Measurements from ENCODE around the gene ARHGAP15. TPM values are rescaled to one million over a fixed set of nuclear protein-coding genes. Genes with fewer than 3 reads are reported as not detected.

ARHGAP15 gene
- total and polyA plus RNA-seq, 8 donors: 0.69 to 5.2 (median 1.5) TPM

DNA sequence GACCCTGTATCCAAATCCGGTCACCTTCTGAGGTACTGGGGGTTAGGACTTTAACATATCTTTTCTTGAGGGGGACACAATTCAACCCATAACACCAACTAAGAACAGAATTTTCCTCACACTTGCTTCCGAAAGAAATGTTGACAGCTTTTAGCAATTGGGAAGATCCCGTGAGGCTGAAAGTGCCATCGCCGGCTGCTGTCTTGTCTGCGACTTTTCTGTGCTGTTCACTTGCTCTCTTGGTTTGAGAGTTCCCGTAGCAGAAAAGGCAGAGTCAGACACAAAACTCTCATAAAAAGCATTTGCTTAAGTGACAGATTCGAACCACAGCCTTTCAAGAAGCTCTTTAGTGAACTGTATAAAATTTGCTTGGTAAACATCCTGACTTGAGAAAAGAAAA lies 253.4 kb downstream of the ARHGAP15 start:
- no peak overlapping the region for H3K27ac ChIP-seq
- 79 to 88% methylated on average over 8 of the region's 8 CpGs for WGBS, 2 donors
- DNase-seq (no peak), FAIRE-seq (no peak), ATAC-seq (no peak)
- H3K36me3 ChIP-seq: no peaks in the 10 kb centered on the region
- H3K9me3 ChIP-seq: no peaks in the 10 kb centered on the region
- H3K4me3 ChIP-seq: no peak overlapping the region
- no peaks in the 10 kb centered on the region for H3K4me1 ChIP-seq
- no peaks in the 10 kb centered on the region for H3K27me3 ChIP-seq
- intact Hi-C loops (cut with DNase I): no loop called here
- TF ChIP-seq CTCF (IDR thresholded peaks at IDR 0.05): no peak

GRCh38 chr2:143383016-143383415 lies 253.8 kb downstream of the ARHGAP15 start:
- H3K4me1 ChIP-seq: no peaks in the 10 kb centered on the region
- no peaks in the 10 kb centered on the region for H3K27me3 ChIP-seq
- ATAC-seq: no peak
- H3K9me3 ChIP-seq: no peaks in the 10 kb centered on the region
- intact Hi-C loops (cut with DNase I): no loop called here
- WGBS, 2 donors: 73 to 85% methylated on average over 2 of the region's 2 CpGs
- no peak for TF ChIP-seq CTCF (IDR thresholded peaks at IDR 0.05)
- DNase-seq: no peak
- FAIRE-seq: no peak
- H3K27ac ChIP-seq: no peak overlapping the region
- no peaks in the 10 kb centered on the region for H3K36me3 ChIP-seq
- H3K4me3 ChIP-seq: no peak overlapping the region

DNA sequence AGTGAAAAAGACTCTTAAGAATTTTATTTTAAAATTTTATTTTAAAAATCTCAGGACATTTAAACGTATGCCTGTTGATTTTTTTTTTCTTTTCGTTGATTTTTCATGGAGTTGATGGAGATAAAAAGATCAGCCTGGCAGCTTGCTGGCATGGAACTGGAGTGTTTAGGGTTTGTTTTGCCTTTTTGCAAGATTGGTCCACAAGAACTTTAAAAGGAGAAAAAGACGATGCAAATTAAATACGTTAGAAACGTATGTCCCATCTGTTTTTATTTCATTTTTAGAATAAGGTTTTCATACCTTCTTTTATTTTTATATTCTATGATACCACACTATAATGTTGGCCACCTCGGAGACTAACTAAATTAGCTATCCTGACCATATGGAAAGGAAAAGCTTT lies 254.9 kb downstream of the ARHGAP15 start:
- no peaks in the 10 kb centered on the region for H3K4me1 ChIP-seq
- no peaks in the 10 kb centered on the region for H3K27me3 ChIP-seq
- no peaks in the 10 kb centered on the region for H3K9me3 ChIP-seq
- H3K36me3 ChIP-seq: no peaks in the 10 kb centered on the region
- FAIRE-seq: no peak
- no peak for ATAC-seq
- intact Hi-C loops (cut with DNase I): no loop called here
- 81 to 88% methylated on average over 6 of the region's 6 CpGs for WGBS, 2 donors
- DNase-seq: no peak
- H3K27ac ChIP-seq: no peak overlapping the region
- no peak for TF ChIP-seq CTCF (IDR thresholded peaks at IDR 0.05)
- no peak overlapping the region for H3K4me3 ChIP-seq

DNA sequence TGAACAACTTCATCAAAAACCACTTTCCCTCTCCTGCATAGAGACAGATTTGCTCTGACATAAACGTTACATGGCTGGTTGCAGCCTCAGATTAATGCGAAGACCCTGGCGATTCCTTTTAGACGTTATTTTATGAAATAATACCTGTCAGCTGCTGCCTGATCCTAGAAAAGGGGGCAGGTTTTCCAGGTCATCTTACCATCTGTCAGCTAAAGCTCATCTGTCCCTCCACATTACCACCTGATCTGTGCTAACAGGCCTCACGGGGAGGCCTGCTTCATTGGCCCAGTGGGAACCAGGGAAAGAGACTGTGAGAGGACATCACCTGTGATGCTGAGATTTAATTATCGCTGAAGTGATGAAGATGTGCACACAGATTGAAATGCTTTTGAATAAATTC lies 261.0 kb downstream of the ARHGAP15 start:
- DNase-seq: no peak
- intact Hi-C loops (cut with DNase I): no loop called here
- whole genome bisulfite sequencing, 2 donors: 82 to 91% methylated on average over 6 of the region's 6 CpGs
- TF ChIP-seq CTCF (IDR thresholded peaks at IDR 0.05): no peak
- no peaks in the 10 kb centered on the region for H3K9me3 ChIP-seq
- no peaks in the 10 kb centered on the region for H3K27me3 ChIP-seq
- no peak overlapping the region for H3K27ac ChIP-seq
- ATAC-seq: no peak
- H3K4me3 ChIP-seq: no peak overlapping the region
- H3K4me1 ChIP-seq: no peaks in the 10 kb centered on the region
- no peak for FAIRE-seq
- H3K36me3 ChIP-seq: no peaks in the 10 kb centered on the region

- FAIRE-seq: no peak
- DNase-seq: no peak
- ATAC-seq: no peak
- H3K36me3 ChIP-seq: no peaks in the 10 kb centered on the region
- no peaks in the 10 kb centered on the region for H3K9me3 ChIP-seq
- TF ChIP-seq CTCF (IDR thresholded peaks at IDR 0.05): no peak
- no peaks in the 10 kb centered on the region for H3K4me1 ChIP-seq
- intact Hi-C loops (cut with DNase I): no loop called here
- H3K4me3 ChIP-seq: no peak overlapping the region
- H3K27ac ChIP-seq: no peak overlapping the region
- no peaks in the 10 kb centered on the region for H3K27me3 ChIP-seq
Observed at GRCh38 chr2:143392358-143392757, 263.1 kb downstream of the ARHGAP15 start.
